Liver (tissue), 3 donors: ENCODE measurements around the gene BRSK1.

Source experiments
- ATF3 ChIP-seq: IDR thresholded peaks from 2 replicates; pipeline ENCODE4 v1.6.1; 2016; ENCODE audit warnings: antibody characterized with exemption
- CTCF ChIP-seq: fragments of 150-350 bp; IDR thresholded peaks from 2 replicates; pipeline ENCODE4 v1.5.1; 2017; ENCODE audit warnings: improper control_type of control experiment, low read depth, low read length; ENCODE audit not compliant: missing input control
- FOXA1 ChIP-seq: IDR thresholded peaks from 2 replicates; pipeline ENCODE4 v1.6.1; 2016; ENCODE audit warnings: antibody characterized with exemption
- FOXA2 ChIP-seq: IDR thresholded peaks from 2 replicates; pipeline ENCODE4 v1.6.1; 2016; ENCODE audit warnings: antibody characterized with exemption
- GABPA ChIP-seq, 2 donors: IDR thresholded peaks in 1 of 2; conservative IDR thresholded peaks in 1 of 2; 2 replicates each; pipeline ENCODE4 v1.6.1; 2016; ENCODE audit warnings: antibody characterized with exemption in 2 of 2, mild to moderate bottlenecking in 1 of 2, moderate library complexity in 1 of 2
- JUND ChIP-seq, 2 donors: IDR thresholded peaks; 2 replicates each; pipeline ENCODE4 v1.6.1; 2016; ENCODE audit warnings: antibody characterized with exemption in 2 of 2
- RAD21 ChIP-seq, 2 donors: IDR thresholded peaks; 2 replicates each; pipeline ENCODE4 v1.6.1; 2016; ENCODE audit warnings: antibody characterized with exemption in 2 of 2, mild to moderate bottlenecking in 2 of 2
- REST ChIP-seq: IDR thresholded peaks from 2 replicates; pipeline ENCODE4 v1.6.1; 2016; ENCODE audit warnings: antibody characterized with exemption, mild to moderate bottlenecking
- SP1 ChIP-seq: IDR thresholded peaks from 2 replicates; pipeline ENCODE4 v1.6.1; 2018; ENCODE audit warnings: antibody characterized with exemption, mild to moderate bottlenecking
- donor health status: healthy.
- donor health status: healthy.

GRCh38 chr19:55241935-55242464 is 41.8 kb upstream of the BRSK1 start:
- TF ChIP-seq CTCF (no peak), RAD21 (IDR thresholded peaks at IDR 0.05) (no peak), REST (no peak), SP1 (no peak), FOXA2 (no peak), JUND (IDR thresholded peaks at IDR 0.05) (no peak), ATF3 (no peak), FOXA1 (no peak), GABPA (IDR thresholded peaks at IDR 0.05 in 1 of 2, conservative IDR thresholded peaks at IDR 0.05 in 1 of 2) (no peak)
